Right lobe of liver (tissue), 6 donors: ENCODE measurements around the gene MRPS7. TPM values are rescaled to one million over a fixed set of nuclear protein-coding genes. Genes with fewer than 3 reads are reported as not detected.

ENCODE experiments used
- ATAC-seq, 4 donors: fragments of 200-7000 bp; cut with Tn5 transposase; one replicate each; pipeline ENCODE4 v1.9.1; 2020; ENCODE audit warnings: mild to moderate bottlenecking in 4 of 4, moderate library complexity in 4 of 4
- DNase-seq, 3 donors: peaks; one replicate each; pipeline ENCODE4 v3.0.0-alpha.2; 2020
- H3K27ac ChIP-seq, 3 donors: fragments of 200-600 bp; one replicate each; pipeline ENCODE4 v1.8.0; 2022
- H3K27me3 ChIP-seq, 2 donors: fragments of 200-600 bp; one replicate each; pipeline ENCODE4 v1.8.0; 2022
- H3K36me3 ChIP-seq, 4 donors: fragments of 200-600 bp; sonication (generic) in 1 of 4; one replicate each; pipeline versions ENCODE4 v1.5.1 to v1.8.0; 2017 to 2022; ENCODE audit warnings: control low read depth in 1 of 4
- H3K4me1 ChIP-seq, 4 donors: fragments of 200-600 bp; sonication (generic) in 1 of 4; one replicate each; pipeline versions ENCODE4 v1.5.1 to v1.8.0; 2017 to 2022; ENCODE audit warnings: control low read depth in 1 of 4
- H3K4me3 ChIP-seq, 3 donors: fragments of 200-600 bp; one replicate each; pipeline ENCODE4 v1.8.0; 2022
- H3K9me3 ChIP-seq, 4 donors: fragments of 200-600 bp; sonication (generic) in 1 of 4; one replicate each; pipeline versions ENCODE4 v1.5.1 to v1.8.0; 2017 to 2022; ENCODE audit warnings: control low read depth in 1 of 4
- CTCF ChIP-seq, 4 donors: fragments of 200-600 bp in 3 of 4; fragments of 450-650 bp in 1 of 4; IDR thresholded peaks; one replicate each; pipeline versions ENCODE4 v1.5.1 to v1.8.0; 2016 to 2022; ENCODE audit warnings: antibody characterized with exemption in 4 of 4, mild to moderate bottlenecking in 2 of 4
- POLR2A ChIP-seq: fragments of 450-650 bp; IDR thresholded peaks from one replicate; pipeline ENCODE4 v1.6.1; 2017; ENCODE audit warnings: antibody characterized with exemption, mild to moderate bottlenecking
- WGBS: methylation state at CpG from one replicate; pipeline ENCODE4 v1.1.6; 2018; ENCODE audit warnings: low coverage, low lambda C conversion rate; ENCODE audit not compliant: insufficient coverage; ENCODE audit errors: missing lambda C conversion rate; 5-methylcytosine and 5-hydroxymethylcytosine counted together
- intact Hi-C, 2 donors: fragments of 100-400 bp; cut with DNase I; formaldehyde crosslinking; loops; one replicate each; pipeline versions ENCODE4 v1.11.2 to v1.14.1; 2022
- total RNA-seq, 6 experiments: library from RNA; depleted of rRNA in 2 of 6; stranded (reverse); fragments of >200 nt in 2 of 6; fragmentation: NEBNext Ultra II Directional in 3 of 6; extraction: Animal tissue kit (Norgen Biotek cat#: 25700) in 3 of 6; gene quantifications; one replicate each; pipeline versions ENCODE4 v1.1.0 to v1.2.4, GENCODE V29; 2016 to 2023
- donor health status: DM: no; HTN: yes; CAD: no.
- donor health status: DM: no; HTN: no; CAD: no.
- donor health status: DM: no; HTN: no; CAD: no.
- donor health status: DM: no; HTN: yes; CAD: no.
- donor health status: DM: no; HTN: yes; CAD: no.

MRPS7 gene
- total RNA-seq, 6 experiments from 2014 or later = 29.6 to 37.2 (median 33.7) TPM

GRCh38 chr17:75232786-75233185 lies 28.9 kb upstream of the MRPS7 start:
- intact Hi-C loops = no loop called here
- no peaks in the 10 kb centered on the region for H3K27me3 ChIP-seq
- 86% methylated on average over 1 of the region's 13 CpGs for WGBS
- H3K4me3 ChIP-seq = no peak overlapping the region
- no peak overlapping the region for H3K27ac ChIP-seq
- DNase-seq (peak in 1 of 3 donors; percentile 32), ATAC-seq (no peak)
- peaks cover 0 to 66% (median 40%) of the 10 kb centered on the region in 4 donors for H3K36me3 ChIP-seq
- H3K9me3 ChIP-seq = no peaks in the 10 kb centered on the region
- H3K4me1 ChIP-seq = no peaks in the 10 kb centered on the region
- no peak for TF ChIP-seq POLR2A
- TF ChIP-seq CTCF (IDR thresholded peaks at IDR 0.05) = no peak

GRCh38 chr17:75237100-75238014 lies 24.3 kb upstream of the MRPS7 start:
- no peak overlapping the region for H3K4me3 ChIP-seq
- H3K9me3 ChIP-seq = no peaks in the 10 kb centered on the region
- H3K4me1 ChIP-seq = peaks cover 0 to 3% (median 0%) of the 10 kb centered on the region in 4 donors
- ATAC-seq = no peak
- 80% methylated on average over 1 of the region's 12 CpGs for WGBS
- no peak for DNase-seq
- H3K27me3 ChIP-seq = no peaks in the 10 kb centered on the region
- no peak overlapping the region for H3K27ac ChIP-seq
- H3K36me3 ChIP-seq = peaks cover 0 to 78% (median 35%) of the 10 kb centered on the region in 4 donors
- intact Hi-C loops = no loop called here
- no peak for TF ChIP-seq POLR2A
- TF ChIP-seq CTCF (IDR thresholded peaks at IDR 0.05) = no peak

- Histone ChIP-seq H3K4me3 (no peak overlapping the region), H3K27me3 (no peaks in the 10 kb centered on the region), H3K9me3 (no peaks in the 10 kb centered on the region), H3K4me1 (peaks cover 0 to 3% (median 0%) of the 10 kb centered on the region in 4 donors), H3K27ac (no peak overlapping the region), H3K36me3 (peaks cover 0 to 79% (median 33%) of the 10 kb centered on the region in 4 donors)
- DNase-seq = no peak
- peak in 1 of 4 donors; percentile 3 for ATAC-seq
- no CpG with 5 or more reads among the region's 11 CpGs for WGBS
- TF ChIP-seq CTCF (IDR thresholded peaks at IDR 0.05) (no peak), POLR2A (no peak)
- intact Hi-C loops = no loop called here
Measured at GRCh38 chr17:75238020-75238580, 23.6 kb upstream of the MRPS7 start.

- Histone ChIP-seq H3K9me3 (no peaks in the 10 kb centered on the region), H3K27me3 (no peaks in the 10 kb centered on the region), H3K4me3 (no peak overlapping the region), H3K4me1 (peaks cover 0 to 3% (median 0%) of the 10 kb centered on the region in 4 donors), H3K36me3 (peaks cover 0 to 84% (median 33%) of the 10 kb centered on the region in 4 donors), H3K27ac (no peak overlapping the region)
- DNase-seq (peak in 1 of 3 donors; percentile 54), ATAC-seq (peak; percentile 71 to 80 (median 76))
- intact Hi-C loops = no loop called here
- TF ChIP-seq CTCF (IDR thresholded peaks at IDR 0.05) (peak; percentile 70 to 89 (median 86)), POLR2A (no peak)
- 53% methylated on average over 4 of the region's 13 CpGs for WGBS
Measured at GRCh38 chr17:75238684-75239191, 22.9 kb upstream of the MRPS7 start.
